ENCODE measurements around the gene FUZ. TPM values are rescaled to one million over a fixed set of nuclear protein-coding genes. Genes with fewer than 3 reads are reported as not detected.
"Not testable (repeated sequence)": the region's sequence is repeated elsewhere in the genome, so short reads cannot be mapped to it uniquely, and the experiment has no call there.

The FUZ gene
- total and polyA plus RNA-seq, 5 donors: 13.2 to 25.8 (median 17.2) TPM

GRCh38 chr19:49830766-49831165 lies 17.7 kb upstream of the FUZ start:
- Histone ChIP-seq H3K4me1 (ENCODE audit: control insufficient read depth, insufficient read depth, low read length) (no peaks in the 10 kb centered on the region), H3K9me3 (ENCODE audit: control insufficient read depth, low read length) (no peaks in the 10 kb centered on the region), H3K27ac (ENCODE audit: low read length) (no peak overlapping the region), H3K4me3 (ENCODE audit: low read length) (no peak overlapping the region), H3K27me3 (ENCODE audit: control insufficient read depth, insufficient read depth) (no peaks in the 10 kb centered on the region)
- ATAC-seq (no peak), DNase-seq (peak in 1 of 3 donors; percentile 49)
- intact Hi-C loops (cut with DNase I): no loop called here
- 90% methylated on average over 12 of the region's 12 CpGs for WGBS

- intact Hi-C loops (cut with DNase I): no loop called here
- no peaks in the 10 kb centered on the region for H3K27me3 ChIP-seq (ENCODE audit: control insufficient read depth, insufficient read depth)
- DNase-seq: peak in 1 of 3 donors; percentile 32
- H3K27ac ChIP-seq (ENCODE audit: low read length): no peak overlapping the region
- 95% methylated on average over 18 of the region's 18 CpGs for WGBS
- no peaks in the 10 kb centered on the region for H3K4me1 ChIP-seq (ENCODE audit: control insufficient read depth, insufficient read depth, low read length)
- no peak for ATAC-seq
- no peak overlapping the region for H3K4me3 ChIP-seq (ENCODE audit: low read length)
- no peaks in the 10 kb centered on the region for H3K9me3 ChIP-seq (ENCODE audit: control insufficient read depth, low read length)
Measured at GRCh38 chr19:49829721-49830120, 16.6 kb upstream of the FUZ start.

- DNase-seq (no peak), ATAC-seq (no peak)
- no peaks in the 10 kb centered on the region for H3K4me1 ChIP-seq (ENCODE audit: control insufficient read depth, insufficient read depth, low read length)
- 94% methylated on average over 8 of the region's 8 CpGs for WGBS
- no peaks in the 10 kb centered on the region for H3K27me3 ChIP-seq (ENCODE audit: control insufficient read depth, insufficient read depth)
- H3K27ac ChIP-seq (ENCODE audit: low read length): no peak overlapping the region
- intact Hi-C loops (cut with DNase I): no loop called here
- no peak overlapping the region for H3K4me3 ChIP-seq (ENCODE audit: low read length)
- no peaks in the 10 kb centered on the region for H3K9me3 ChIP-seq (ENCODE audit: control insufficient read depth, low read length)
Measured at GRCh38 chr19:49829200-49829599, 16.1 kb upstream of the FUZ start.

GRCh38 chr19:49827034-49827433 lies 13.9 kb upstream of the FUZ start:
- ATAC-seq: no peak
- no peaks in the 10 kb centered on the region for H3K4me1 ChIP-seq (ENCODE audit: control insufficient read depth, insufficient read depth, low read length)
- DNase-seq: peak in 2 of 3 donors; percentile 32 to 35
- H3K27me3 ChIP-seq (ENCODE audit: control insufficient read depth, insufficient read depth): no peaks in the 10 kb centered on the region
- H3K4me3 ChIP-seq (ENCODE audit: low read length): no peak overlapping the region
- H3K9me3 ChIP-seq (ENCODE audit: control insufficient read depth, low read length): no peaks in the 10 kb centered on the region
- no peak overlapping the region for H3K27ac ChIP-seq (ENCODE audit: low read length)
- 93% methylated on average over 14 of the region's 14 CpGs for WGBS
- intact Hi-C loops (cut with DNase I): no loop called here

- ATAC-seq (no peak), DNase-seq (peak in 2 of 3 donors; percentile 7 to 23)
- Histone ChIP-seq H3K4me3 (ENCODE audit: low read length) (no peak overlapping the region), H3K9me3 (ENCODE audit: control insufficient read depth, low read length) (no peaks in the 10 kb centered on the region), H3K27ac (ENCODE audit: low read length) (no peak overlapping the region), H3K27me3 (ENCODE audit: control insufficient read depth, insufficient read depth) (no peaks in the 10 kb centered on the region), H3K4me1 (ENCODE audit: control insufficient read depth, insufficient read depth, low read length) (no peaks in the 10 kb centered on the region)
- WGBS: 88% methylated on average over 6 of the region's 6 CpGs
- intact Hi-C loops (cut with DNase I): no loop called here
Measured at GRCh38 chr19:49824662-49825061, 11.6 kb upstream of the FUZ start.

GRCh38 chr19:49823472-49823871 lies 10.4 kb upstream of the FUZ start:
- ATAC-seq (no peak), DNase-seq (peak in 1 of 3 donors; percentile 2)
- Histone ChIP-seq H3K27me3 (ENCODE audit: control insufficient read depth, insufficient read depth) (no peaks in the 10 kb centered on the region), H3K27ac (ENCODE audit: low read length) (no peak overlapping the region), H3K4me1 (ENCODE audit: control insufficient read depth, insufficient read depth, low read length) (peaks cover 3% of the 10 kb centered on the region), H3K4me3 (ENCODE audit: low read length) (no peak overlapping the region), H3K9me3 (ENCODE audit: control insufficient read depth, low read length) (no peaks in the 10 kb centered on the region)
- intact Hi-C loops (cut with DNase I): no loop called here
- WGBS: 95% methylated on average over 12 of the region's 12 CpGs

GRCh38 chr19:49820125-49820524 lies 7.0 kb upstream of the FUZ start:
- 54% methylated on average over 10 of the region's 10 CpGs for WGBS
- no peaks in the 10 kb centered on the region for H3K27me3 ChIP-seq (ENCODE audit: control insufficient read depth, insufficient read depth)
- intact Hi-C loops (cut with DNase I): no loop called here
- H3K9me3 ChIP-seq (ENCODE audit: control insufficient read depth, low read length): no peaks in the 10 kb centered on the region
- ATAC-seq (no peak), DNase-seq (peak in 1 of 3 donors; percentile 44)
- no peak overlapping the region for H3K4me3 ChIP-seq (ENCODE audit: low read length)
- peaks cover 3% of the 10 kb centered on the region for H3K4me1 ChIP-seq (ENCODE audit: control insufficient read depth, insufficient read depth, low read length)
- H3K27ac ChIP-seq (ENCODE audit: low read length): peak overlapping the region; percentile 51

GRCh38 chr19:49819452-49820115 lies 6.5 kb upstream of the FUZ start:
- 74% methylated on average over 7 of the region's 7 CpGs for WGBS
- DNase-seq: peak in 1 of 3 donors; percentile 65
- H3K27me3 ChIP-seq (ENCODE audit: control insufficient read depth, insufficient read depth); H3K4me3 ChIP-seq (ENCODE audit: low read length); H3K4me1 ChIP-seq (ENCODE audit: control insufficient read depth, insufficient read depth, low read length); ATAC-seq; H3K9me3 ChIP-seq (ENCODE audit: control insufficient read depth, low read length): not testable (repeated sequence)
- peak overlapping the region; percentile 51 for H3K27ac ChIP-seq (ENCODE audit: low read length)
- intact Hi-C loops (cut with DNase I): loop anchor here in 3 of 4 donors (5.0 to 10.0 kb wide), 2 partner anchors 45 to 48 kb away; partner anchors contain the start of gene PNKP (in 3 of the 3)

- H3K27me3 ChIP-seq (ENCODE audit: control insufficient read depth, insufficient read depth): no peaks in the 10 kb centered on the region
- WGBS: 22% methylated on average over 16 of the region's 16 CpGs
- H3K9me3 ChIP-seq (ENCODE audit: control insufficient read depth, low read length): no peaks in the 10 kb centered on the region
- peak in 2 of 3 donors; percentile 42 to 68 for DNase-seq
- peaks cover 3% of the 10 kb centered on the region for H3K4me1 ChIP-seq (ENCODE audit: control insufficient read depth, insufficient read depth, low read length)
- intact Hi-C loops (cut with DNase I): loop anchor here in 3 of 4 donors (5.0 to 10.0 kb wide), 2 partner anchors 46 to 48 kb away; partner anchors contain the start of gene PNKP (in 3 of the 3)
- peak overlapping the region; percentile 98 for H3K27ac ChIP-seq (ENCODE audit: low read length)
- ATAC-seq: no peak
- H3K4me3 ChIP-seq (ENCODE audit: low read length): peak overlapping the region; percentile 65
Measured at GRCh38 chr19:49818649-49819370, 5.7 kb upstream of the FUZ start.

- peaks cover 3% of the 10 kb centered on the region for H3K4me1 ChIP-seq (ENCODE audit: control insufficient read depth, insufficient read depth, low read length)
- peak within 1 kb of the TSS; percentile 98 for H3K27ac ChIP-seq (ENCODE audit: low read length)
- peak; percentile 88 to 96 (median 95) for DNase-seq
- peak within 1 kb of the TSS; percentile 65 for H3K4me3 ChIP-seq (ENCODE audit: low read length)
- WGBS: under 1% methylated on average over 57 of the region's 57 CpGs
- H3K9me3 ChIP-seq (ENCODE audit: control insufficient read depth, low read length): no peaks in the 10 kb centered on the region
- intact Hi-C loops (cut with DNase I): loop anchor here in 3 of 4 donors (5.0 to 10.0 kb wide), 2 partner anchors 47 to 49 kb away; partner anchors contain the start of gene PNKP (in 3 of the 3)
- ATAC-seq: peak; percentile 84 to 85
- H3K27me3 ChIP-seq (ENCODE audit: control insufficient read depth, insufficient read depth): no peaks in the 10 kb centered on the region
Measured at GRCh38 chr19:49817964-49818648, 5.0 kb upstream of the FUZ start, which contains the start of gene MED25. Gene MED25 (plus strand): TSS chr19:49818289. CDS start chr19:49818342, 53 bp downstream.
